Fibroblast of pulmonary artery (primary cell): ENCODE results near the gene SERP2.

Source experiments
- DNase-seq: peaks from one replicate; pipeline ENCODE4 v3.0.0-alpha.2; 2010; ENCODE audit warnings: low read depth
- H3K4me3 ChIP-seq: replicated peaks from 2 replicates; pipeline ENCODE4 v1.5.1; 2011; ENCODE audit warnings: low read depth, mild to moderate bottlenecking, control low read depth, low read length, moderate library complexity
- CTCF ChIP-seq: IDR thresholded peaks from 2 replicates; pipeline ENCODE4 v1.5.1; 2011; ENCODE audit warnings: mild to moderate bottlenecking, control low read depth, low read length, inconsistent platforms; ENCODE audit errors: missing control alignments

Gene SERP2

GRCh38 chr13:44347949-44348348 is 25.7 kb upstream of the SERP2 start:
- H3K4me3 ChIP-seq = no peak overlapping the region
- DNase-seq = no peak
- TF ChIP-seq CTCF = no peak

DNA sequence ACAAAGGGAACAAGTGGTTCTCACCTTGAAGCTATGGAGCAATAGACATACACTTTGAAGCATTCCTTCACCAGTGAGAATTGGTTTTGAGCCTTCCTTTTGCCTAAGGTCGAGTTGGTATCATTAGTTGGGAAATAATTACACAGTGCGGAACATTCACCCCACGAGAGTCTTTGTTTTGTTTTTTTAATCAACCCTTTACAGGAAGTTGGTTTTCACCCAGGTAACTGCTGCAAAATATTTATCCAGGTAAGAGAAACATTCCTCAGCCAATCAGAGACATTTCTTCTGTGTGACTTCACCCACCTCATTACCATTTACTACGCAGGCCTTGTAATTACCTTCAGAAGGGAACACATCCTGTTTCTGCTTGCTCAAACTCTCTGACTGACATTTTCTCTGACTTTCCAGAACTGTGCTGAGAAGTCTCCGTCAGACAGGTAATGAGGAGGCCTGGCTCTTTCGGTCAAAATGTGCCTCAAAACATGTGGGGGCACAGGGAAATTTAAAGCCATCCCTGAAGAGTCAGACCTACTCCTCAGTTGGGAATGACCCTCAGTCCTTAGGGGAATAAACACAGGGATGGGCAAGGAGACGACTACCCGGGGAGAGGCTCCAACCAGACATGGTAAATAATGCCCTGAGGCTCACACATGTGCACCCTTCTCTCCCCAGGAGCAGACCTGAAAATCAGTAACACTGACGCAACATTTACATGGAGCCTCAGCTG is 22.7 kb upstream of the SERP2 start:
- TF ChIP-seq CTCF = no peak
- no peak overlapping the region for H3K4me3 ChIP-seq
- DNase-seq = no peak

DNA sequence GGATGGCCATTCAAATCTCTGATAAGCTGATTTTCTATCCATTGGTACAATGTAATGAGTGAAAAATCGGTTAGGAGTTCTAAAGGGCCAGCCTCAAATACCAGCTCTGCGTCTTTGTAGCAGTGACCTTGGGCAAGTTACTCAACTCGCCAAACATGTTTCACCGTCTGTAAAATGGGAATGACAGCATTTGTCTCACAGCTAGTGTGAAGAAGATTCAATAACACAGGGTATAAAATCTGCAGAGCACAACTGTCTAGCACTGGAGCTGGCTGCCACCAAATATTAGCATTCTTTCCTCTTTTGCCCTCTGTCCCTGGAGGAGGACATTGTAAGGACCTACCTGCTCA is 22.1 kb upstream of the SERP2 start:
- TF ChIP-seq CTCF = no peak
- no peak overlapping the region for H3K4me3 ChIP-seq
- no peak for DNase-seq

DNA sequence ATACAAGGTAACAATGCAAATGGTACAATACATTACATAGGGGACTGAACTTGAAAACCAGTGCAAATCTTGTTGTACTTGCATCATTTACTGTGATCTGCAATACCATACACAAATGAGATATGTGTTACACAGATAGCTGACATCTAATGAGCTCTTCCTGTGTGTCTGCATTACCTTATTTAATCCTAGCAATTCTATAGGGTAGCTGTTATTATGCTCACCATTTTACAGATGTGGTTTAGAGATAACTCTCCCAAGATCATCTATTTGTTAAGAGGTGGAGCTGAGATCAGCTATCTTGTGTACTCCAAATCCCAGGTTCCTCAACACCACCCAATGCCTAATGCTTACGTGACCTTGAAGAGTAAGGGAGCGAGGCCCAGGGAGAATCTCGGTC is 21.4 kb upstream of the SERP2 start:
- TF ChIP-seq CTCF = no peak
- no peak for DNase-seq
- no peak overlapping the region for H3K4me3 ChIP-seq

- TF ChIP-seq CTCF = no peak
- no peak for DNase-seq
Observed at GRCh38 chr13:44352671-44353070, 21.0 kb upstream of the SERP2 start.

GRCh38 chr13:44354331-44354730 is 19.3 kb upstream of the SERP2 start:
- no peak for DNase-seq
- TF ChIP-seq CTCF = no peak
- H3K4me3 ChIP-seq = no peak overlapping the region

More at GRCh38 chr13:44352671-44353070, 21.0 kb upstream of the SERP2 start:
- no peak overlapping the region for H3K4me3 ChIP-seq

DNA sequence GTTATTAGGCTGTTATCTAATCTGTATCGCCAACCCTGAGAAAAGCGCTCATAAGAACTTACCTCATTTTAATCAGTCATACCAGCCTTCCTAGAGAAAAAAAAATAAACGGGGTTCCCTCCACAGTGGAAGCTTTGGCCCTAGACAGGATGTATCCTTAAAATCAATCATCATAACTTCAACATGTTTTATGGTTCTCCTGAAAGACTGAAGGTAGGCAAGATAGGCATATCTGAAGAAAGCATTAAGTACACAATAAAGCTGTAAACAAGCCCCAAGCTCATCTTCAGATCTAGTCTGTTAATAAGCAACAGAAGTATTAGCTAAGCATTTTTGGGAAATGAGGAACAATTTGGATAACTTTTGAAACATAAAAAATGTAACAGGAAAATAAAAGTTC is 18.7 kb upstream of the SERP2 start:
- TF ChIP-seq CTCF = no peak
- H3K4me3 ChIP-seq = no peak overlapping the region
- DNase-seq = no peak
